Keratinocyte (primary cell): Measurements from ENCODE around the gene SLC25A25. TPM values are rescaled to one million over a fixed set of nuclear protein-coding genes. Genes with fewer than 3 reads are reported as not detected.

ENCODE experiments used
- DNase-seq: peaks from one replicate; pipeline ENCODE4 v3.0.0-alpha.2; 2011; ENCODE audit warnings: low read depth, missing footprints, low spot score
- FAIRE-seq: peaks from 2 replicates; lab custom pipeline; 2011; peaks lifted over from hg19 to GRCh38; lab: Jason Lieb, UNC
- H2AFZ ChIP-seq: 2 replicates; pipeline ENCODE4 v1.6.0; 2012; ENCODE audit warnings: low read length, control low read depth, inconsistent platforms; ENCODE audit not compliant: control insufficient read depth
- H3K27ac ChIP-seq: 2 replicates; pipeline ENCODE4 v1.5.1; 2011; ENCODE audit warnings: low read length; ENCODE audit not compliant: control insufficient read depth, insufficient read depth
- H3K27me3 ChIP-seq: 3 replicates; pipeline ENCODE4 v1.6.0; 2011; ENCODE audit warnings: low read length; ENCODE audit not compliant: control insufficient read depth, insufficient read depth; ENCODE audit errors: extremely low read depth
- H3K36me3 ChIP-seq, 2 experiments: 2 replicates in 1 of 2; 3 replicates in 1 of 2; pipeline ENCODE4 v1.5.1; 2011; ENCODE audit warnings: low read length in 2 of 2, mild to moderate bottlenecking in 1 of 2; ENCODE audit not compliant: control insufficient read depth in 2 of 2, insufficient read depth in 2 of 2; ENCODE audit errors: extremely low read depth in 1 of 2
- H3K4me1 ChIP-seq: 3 replicates; pipeline ENCODE4 v1.5.1; 2011; ENCODE audit warnings: low read length; ENCODE audit not compliant: control insufficient read depth, insufficient read depth; ENCODE audit errors: extremely low read depth
- H3K4me2 ChIP-seq: 3 replicates; pipeline ENCODE4 v1.6.0; 2011; ENCODE audit warnings: low read depth, low read length; ENCODE audit not compliant: control insufficient read depth, insufficient read depth; ENCODE audit errors: extremely low read depth
- H3K4me3 ChIP-seq, 3 experiments: fragments of 200-600 bp in 1 of 3; sonication (generic) in 1 of 3; 2 replicates in 2 of 3; 3 replicates in 1 of 3; pipeline ENCODE4 v1.5.1; 2011 to 2016; ENCODE audit warnings: low read length in 3 of 3, mild to moderate bottlenecking in 3 of 3, control low read depth in 2 of 3, inconsistent platforms in 1 of 3, low read depth in 1 of 3, mixed read lengths in 1 of 3, mixed run types in 1 of 3, moderate library complexity in 1 of 3; ENCODE audit not compliant: control insufficient read depth in 2 of 3, insufficient read depth in 2 of 3; ENCODE audit errors: extremely low read depth in 1 of 3
- H3K79me2 ChIP-seq: 2 replicates; pipeline ENCODE4 v1.6.0; 2012; ENCODE audit warnings: low read length; ENCODE audit not compliant: control insufficient read depth, insufficient read depth
- H3K9ac ChIP-seq: 3 replicates; pipeline ENCODE4 v1.6.0; 2011; ENCODE audit warnings: low read length; ENCODE audit not compliant: control insufficient read depth, insufficient read depth; ENCODE audit errors: extremely low read depth
- H3K9me1 ChIP-seq: 3 replicates; pipeline ENCODE4 v1.6.0; 2011; ENCODE audit warnings: low read length; ENCODE audit not compliant: control insufficient read depth, insufficient read depth; ENCODE audit errors: extremely low read depth
- H3K9me3 ChIP-seq: 2 replicates; pipeline ENCODE4 v1.5.1; 2012; ENCODE audit warnings: low read depth, low read length; ENCODE audit not compliant: control insufficient read depth
- H4K20me1 ChIP-seq: 3 replicates; pipeline ENCODE4 v1.6.0; 2011; ENCODE audit warnings: low read length; ENCODE audit not compliant: control insufficient read depth, insufficient read depth; ENCODE audit errors: extremely low read depth
- CTCF ChIP-seq, 3 experiments: IDR thresholded peaks in 1 of 3; conservative IDR thresholded peaks in 1 of 3; optimal IDR thresholded peaks in 1 of 3; 2 replicates in 2 of 3; 3 replicates in 1 of 3; pipeline versions ENCODE3 to v1.5.1; 2011; ENCODE audit warnings: low read length in 3 of 3, mild to moderate bottlenecking in 3 of 3, moderate library complexity in 2 of 3, control low read depth in 1 of 3, inconsistent platforms in 1 of 3; ENCODE audit not compliant: insufficient read depth in 2 of 3; ENCODE audit errors: extremely low read depth in 1 of 3
- EZH2 ChIP-seq: IDR thresholded peaks from one replicate; pipeline ENCODE4 v1.6.1; 2012; ENCODE audit warnings: inconsistent platforms, mild to moderate bottlenecking, low read length, moderate library complexity
- dilution Hi-C: fragments of 300-500 bp; cut with MboI; formaldehyde crosslinking; loops from one replicate; pipeline ENCODE4 v1.7.0; 2020; ENCODE audit warnings: low sequenced_read_pairs; ENCODE audit not compliant: extremely low pct_ligation_motif_present
- polyA plus RNA-seq, 5 experiments: library from polyadenylated mRNA; depleted of rRNA in 3 of 5; stranded (reverse) in 3 of 5; stranded (forward) in 1 of 5; unstranded in 1 of 5; fragments of >200 nt; gene quantifications; 1 replicate in 1 of 5; 2 replicates in 3 of 5; 3 replicates in 1 of 5; pipeline versions ENCODE4 v1.2.1 to v1.2.3, GENCODE V29; 2011 to 2012; ENCODE audit warnings: missing spikeins in 2 of 5, low read depth in 1 of 5, low replicate concordance in 1 of 5

The SLC25A25 gene
- polyA plus RNA-seq, 1 donor (not counting 4 experiments of a cell fraction or from before 2014, with no cell fraction given): 6.5 TPM

- Histone ChIP-seq H4K20me1 (no peaks in the 10 kb centered on the region), H3K9ac (no peak overlapping the region), H2AFZ (no peak overlapping the region), H3K36me3 (peaks cover 3 to 4% of the 10 kb centered on the region in 2 experiments), H3K9me1 (no peaks in the 10 kb centered on the region), H3K9me3 (no peaks in the 10 kb centered on the region), H3K4me1 (peaks cover 6% of the 10 kb centered on the region), H3K4me3 (no peak overlapping the region), H3K4me2 (no peak overlapping the region), H3K27me3 (no peaks in the 10 kb centered on the region), H3K27ac (no peak overlapping the region), H3K79me2 (no peaks in the 10 kb centered on the region)
- no peak for FAIRE-seq
- dilution Hi-C loops: no loop called here
- DNase-seq: no peak
- TF ChIP-seq EZH2 (no peak), CTCF (optimal IDR thresholded peaks at IDR 0.05 in 1 of 3, IDR thresholded peaks at IDR 0.05 in 1 of 3, conservative IDR thresholded peaks at IDR 0.05 in 1 of 3; ENCODE audit: extremely low read depth in 1 of 3, insufficient read depth in 2 of 3, low read length in 3 of 3) (no peak)
These were observed 45.7 kb downstream of the SLC25A25 start for GRCh38 chr9:128113526-128114325.

- Histone ChIP-seq H3K79me2 (no peaks in the 10 kb centered on the region), H3K4me1 (peaks cover 6% of the 10 kb centered on the region), H4K20me1 (no peaks in the 10 kb centered on the region), H3K9ac (no peak overlapping the region), H3K9me1 (no peaks in the 10 kb centered on the region), H3K4me3 (no peak overlapping the region), H3K36me3 (peaks cover 3% of the 10 kb centered on the region in 2 experiments), H3K9me3 (no peaks in the 10 kb centered on the region), H3K27ac (no peak overlapping the region), H3K27me3 (no peaks in the 10 kb centered on the region), H2AFZ (no peak overlapping the region), H3K4me2 (no peak overlapping the region)
- dilution Hi-C loops: no loop called here
- no peak for DNase-seq
- no peak for TF ChIP-seq CTCF (optimal IDR thresholded peaks at IDR 0.05 in 1 of 3, IDR thresholded peaks at IDR 0.05 in 1 of 3, conservative IDR thresholded peaks at IDR 0.05 in 1 of 3; ENCODE audit: extremely low read depth in 1 of 3, insufficient read depth in 2 of 3, low read length in 3 of 3)
- no peak for TF ChIP-seq EZH2
- no peak for FAIRE-seq
These were observed 46.5 kb downstream of the SLC25A25 start for GRCh38 chr9:128114326-128115186.
